Measurements from ENCODE around the gene NDUFV2. TPM values are rescaled to one million over a fixed set of nuclear protein-coding genes. Genes with fewer than 3 reads are reported as not detected.

The NDUFV2 gene
- total and polyA plus RNA-seq, 2 of the 13 experiments (the other 11 are each of a cell fraction or from before 2014, with no cell fraction given) = 216 to 299 TPM

- TF ChIP-seq DZIP1 (CRISPR knock-in tag; IDR thresholded peaks at IDR 0.05) (no peak), IRF2 (CRISPR knock-in tag; IDR thresholded peaks at IDR 0.05) (no peak), SMARCE1 (IDR thresholded peaks at IDR 0.05; ENCODE audit: borderline replicate concordance) (no peak), ZNF883 (CRISPR knock-in tag; IDR thresholded peaks at IDR 0.05; ENCODE audit: not compliant biosample characterization) (no peak), RFX3 (CRISPR knock-in tag; IDR thresholded peaks at IDR 0.05) (no peak), RFX1 (IDR thresholded peaks at IDR 0.05) (no peak), ZUFSP (CRISPR knock-in tag; IDR thresholded peaks at IDR 0.05; ENCODE audit: borderline replicate concordance) (no peak), POLR2AphosphoS5 (IDR thresholded peaks at IDR 0.05; ENCODE audit: low read depth, low read length) (no peak), FOXA3 (CRISPR knock-in tag; IDR thresholded peaks at IDR 0.05) (peak; percentile 28; the same call in 1 of the 2 replicates), FOXP1 (IDR thresholded peaks at IDR 0.05) (no peak), FOXP1 (CRISPR knock-in tag; IDR thresholded peaks at IDR 0.05) (peak; percentile 16; the same call in 1 of the 2 replicates)
These were observed 34.7 kb upstream of the NDUFV2 start (continued) for GRCh38 chr18:9067823-9068222.

- no TSS peak for BruUV-seq (replicated peaks)
- intact Hi-C loops (cut with micrococcal nuclease; ENCODE audit: unreplicated experiment) (no loop called here), in situ Hi-C loops (cut with HindIII; ENCODE audit: extremely low pct_ligation_motif_present, low pct_unique_long_range_greater_than_20kb) (loop anchor here (25.0 kb wide), 1 partner anchor 269 kb away; the partner anchor contains the start of gene TWSG1)
- Histone ChIP-seq H3K4me1 (ENCODE audit: insufficient read depth, low read length) (peaks cover 35% of the 10 kb centered on the region), H3K79me2 (ENCODE audit: insufficient read depth, low read length) (no peaks in the 10 kb centered on the region), H3K36me3 (replicated peaks in 1 of 2; ENCODE audit: control insufficient read depth in 1 of 2, insufficient read depth in 2 of 2, low read length in 2 of 2) (no peaks in the 10 kb centered on the region), H2AFZ (ENCODE audit: low read length) (no peak overlapping the region), H3K4me3 (replicated peaks in 1 of 3; ENCODE audit: insufficient read depth in 1 of 3, low read depth in 2 of 3, low read length in 3 of 3) (no peak overlapping the region), H3K9ac (ENCODE audit: insufficient read depth, low read depth, low read length) (no peak overlapping the region), H3K27me3 (ENCODE audit: control insufficient read depth in 1 of 2, insufficient read depth in 2 of 2, low read length in 2 of 2) (no peaks in the 10 kb centered on the region), H3K9me3 (ENCODE audit: low read length) (no peaks in the 10 kb centered on the region), H4K20me1 (ENCODE audit: insufficient read depth, low read length) (no peaks in the 10 kb centered on the region), H3K4me2 (ENCODE audit: low read depth, low read length) (no peak overlapping the region), H3K27ac (ENCODE audit: extremely low read length, insufficient read depth, low read length) (no peak overlapping the region)
- DNase-seq (ENCODE audit: low spot score) = no peak
- 83% methylated on average over 2 of the region's 2 CpGs for WGBS (ENCODE audit: low lambda C conversion rate)
- CTCF ChIA-PET (ENCODE audit: low intra/inter-chr PET ratio, low total read pairs) = no interaction called here
- POLR2A ChIA-PET = no interaction called here
- TF ChIP-seq NFIC (IDR thresholded peaks at IDR 0.05; ENCODE audit: low read length) (no peak), ZNF230 (CRISPR knock-in tag; IDR thresholded peaks at IDR 0.05) (no peak), SUZ12 (IDR thresholded peaks at IDR 0.05; ENCODE audit: low read depth, low read length) (no peak), ZSCAN30 (CRISPR knock-in tag; IDR thresholded peaks at IDR 0.05) (no peak), ETV6 (CRISPR knock-in tag; conservative IDR thresholded peaks at IDR 0.05) (no peak)
- ATAC-seq = no peak
- no peak for FAIRE-seq
These were observed 34.2 kb upstream of the NDUFV2 start for GRCh38 chr18:9068346-9068745.
